ENCODE data around the gene LPP.

LPP gene

DNA sequence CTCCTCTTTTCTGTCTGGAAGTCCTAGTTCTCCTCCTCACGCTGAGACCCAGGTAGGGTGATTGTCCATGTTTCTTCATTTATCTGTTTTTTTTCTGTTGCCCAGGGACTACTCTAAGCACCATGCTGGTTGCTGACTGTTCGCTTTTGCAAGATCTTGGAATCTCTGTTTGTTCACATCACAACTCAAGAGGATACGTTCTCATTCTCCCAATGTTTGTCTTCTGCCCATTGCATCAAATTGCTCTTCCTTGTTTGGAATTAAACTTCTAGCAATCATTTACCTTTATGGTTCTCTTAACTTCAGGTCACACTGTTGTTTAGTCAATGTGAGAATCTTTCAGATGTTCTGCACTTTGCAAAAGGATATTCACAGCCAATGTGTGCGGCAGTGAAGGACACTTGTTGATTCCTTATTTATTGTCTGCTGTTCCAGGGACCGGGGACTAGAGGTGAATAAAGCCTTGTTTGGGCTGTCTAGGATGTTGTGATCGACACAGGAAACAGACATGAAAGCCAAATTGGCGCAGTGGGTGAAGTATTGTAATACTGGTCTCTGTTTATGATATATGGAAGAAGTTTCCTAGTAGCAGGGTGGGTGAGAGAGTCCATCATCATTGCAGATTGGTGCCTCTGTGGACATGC, 24.5 kb downstream of the LPP start:
- ChIA-PET CTCF (no interaction called here), POLR2A (no interaction called here)
- no peak for DNase-seq (ENCODE audit: extremely low spot score)
- TF ChIP-seq, protein P1, sequence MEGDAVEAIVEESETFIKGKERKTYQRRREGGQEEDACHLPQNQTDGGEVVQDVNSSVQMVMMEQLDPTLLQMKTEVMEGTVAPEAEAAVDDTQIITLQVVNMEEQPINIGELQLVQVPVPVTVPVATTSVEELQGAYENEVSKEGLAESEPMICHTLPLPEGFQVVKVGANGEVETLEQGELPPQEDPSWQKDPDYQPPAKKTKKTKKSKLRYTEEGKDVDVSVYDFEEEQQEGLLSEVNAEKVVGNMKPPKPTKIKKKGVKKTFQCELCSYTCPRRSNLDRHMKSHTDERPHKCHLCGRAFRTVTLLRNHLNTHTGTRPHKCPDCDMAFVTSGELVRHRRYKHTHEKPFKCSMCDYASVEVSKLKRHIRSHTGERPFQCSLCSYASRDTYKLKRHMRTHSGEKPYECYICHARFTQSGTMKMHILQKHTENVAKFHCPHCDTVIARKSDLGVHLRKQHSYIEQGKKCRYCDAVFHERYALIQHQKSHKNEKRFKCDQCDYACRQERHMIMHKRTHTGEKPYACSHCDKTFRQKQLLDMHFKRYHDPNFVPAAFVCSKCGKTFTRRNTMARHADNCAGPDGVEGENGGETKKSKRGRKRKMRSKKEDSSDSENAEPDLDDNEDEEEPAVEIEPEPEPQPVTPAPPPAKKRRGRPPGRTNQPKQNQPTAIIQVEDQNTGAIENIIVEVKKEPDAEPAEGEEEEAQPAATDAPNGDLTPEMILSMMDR (IDR thresholded peaks at IDR 0.05; ENCODE audit: control extremely low read depth, extremely low read depth, low read depth, missing control alignments), result no peak

DNA sequence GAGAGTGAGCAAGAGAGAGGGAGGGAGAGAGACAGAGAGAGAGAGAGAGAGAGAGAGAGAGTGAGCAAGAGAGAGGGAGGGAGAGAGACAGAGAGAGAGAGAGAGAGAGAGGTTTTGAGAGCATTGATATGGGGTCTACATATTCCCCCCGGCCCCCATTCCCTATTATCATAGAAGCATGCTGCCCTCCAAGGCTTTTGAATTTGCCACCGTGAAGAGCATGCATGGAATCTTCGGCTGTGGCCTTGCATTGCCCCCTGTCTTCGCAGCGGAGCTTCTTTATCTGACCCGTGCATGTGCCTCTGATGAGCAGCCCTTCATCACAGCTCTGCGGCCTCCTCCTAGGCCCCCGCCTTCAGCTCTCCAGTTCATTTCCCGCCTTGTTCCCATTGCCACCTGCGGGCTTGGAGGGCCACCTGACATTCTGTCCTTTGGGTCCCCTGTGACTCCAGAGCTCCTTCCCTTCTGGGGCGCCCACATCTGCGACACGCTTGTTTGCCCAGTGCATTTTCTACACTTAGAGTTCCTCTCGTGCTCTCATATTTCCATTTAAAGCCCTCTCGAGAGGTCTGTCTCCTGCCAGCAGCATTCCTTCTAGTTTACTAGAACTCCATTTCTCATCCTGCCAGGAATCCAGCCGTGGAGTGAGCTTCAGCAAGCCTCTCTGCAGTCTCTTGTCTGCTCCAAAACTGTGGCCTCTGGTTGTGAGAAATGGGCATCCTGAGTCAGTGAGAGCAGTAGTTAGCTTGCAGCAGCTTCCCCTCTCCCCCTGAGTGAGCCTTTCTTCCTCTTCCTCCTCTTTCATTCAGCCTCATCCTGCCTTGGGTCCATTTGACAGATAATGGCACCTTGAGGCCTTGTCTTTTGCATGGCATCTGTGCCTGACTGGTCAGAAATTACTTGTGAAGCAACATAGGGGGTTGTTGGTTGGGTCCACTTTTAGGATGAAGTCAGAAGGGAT, 25.3 kb downstream of the LPP start:
- POLR2A ChIA-PET, result no interaction called here

DNA sequence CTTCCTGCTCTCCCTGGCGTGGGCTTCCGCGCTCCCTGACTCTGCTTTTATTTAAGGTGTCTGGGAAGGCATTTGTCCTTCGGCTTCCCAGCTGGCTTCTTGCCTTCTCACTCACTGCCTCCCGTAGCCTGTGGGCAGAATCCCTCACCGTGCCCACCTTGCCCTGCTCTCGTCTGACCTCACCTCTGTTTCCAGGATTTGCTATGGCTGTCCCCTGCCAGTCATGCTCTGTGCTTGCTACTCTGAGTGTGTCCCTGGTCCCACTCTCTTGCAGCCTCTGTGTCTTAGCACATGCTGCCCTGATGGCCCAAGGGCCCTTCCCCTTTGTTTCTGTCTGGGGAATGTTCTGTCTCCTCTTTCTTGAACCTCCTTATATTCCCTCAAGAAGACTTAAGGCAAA, 26.2 kb downstream of the LPP start:
- CTCF ChIA-PET, result no interaction called here
- no peak for DNase-seq (ENCODE audit: extremely low spot score)
- POLR2A ChIA-PET, result no interaction called here
- TF ChIP-seq, protein P1 (IDR thresholded peaks at IDR 0.05; ENCODE audit: control extremely low read depth, extremely low read depth, low read depth, missing control alignments), result no peak

More for the DNA sequence above, 25.3 kb downstream of the LPP start:
- no peak for DNase-seq (ENCODE audit: extremely low spot score)
- CTCF ChIA-PET, result no interaction called here
- TF ChIP-seq, protein P1 (IDR thresholded peaks at IDR 0.05; ENCODE audit: control extremely low read depth, extremely low read depth, low read depth, missing control alignments), result no peak

DNA sequence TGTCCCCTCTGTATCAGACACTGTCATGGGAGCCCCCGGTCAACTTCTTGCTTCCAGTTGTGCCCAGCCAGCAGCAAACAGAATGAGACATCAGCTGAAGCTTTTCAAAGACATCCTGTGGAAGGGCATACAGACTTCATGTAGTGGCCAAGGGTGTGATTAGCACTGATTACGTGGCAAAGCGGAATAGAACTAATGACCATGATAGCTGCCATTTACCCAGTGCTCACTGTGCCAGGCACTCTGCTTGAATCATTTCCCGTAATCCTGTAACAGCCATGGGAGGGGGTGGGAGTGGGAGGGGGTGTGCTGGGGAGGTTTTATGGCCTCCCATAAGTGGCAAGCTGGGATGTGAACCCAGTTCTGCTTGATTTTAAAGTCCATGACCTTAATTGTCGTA, 29.5 kb downstream of the LPP start:
- DNase-seq (ENCODE audit: extremely low spot score), result no peak

DNA sequence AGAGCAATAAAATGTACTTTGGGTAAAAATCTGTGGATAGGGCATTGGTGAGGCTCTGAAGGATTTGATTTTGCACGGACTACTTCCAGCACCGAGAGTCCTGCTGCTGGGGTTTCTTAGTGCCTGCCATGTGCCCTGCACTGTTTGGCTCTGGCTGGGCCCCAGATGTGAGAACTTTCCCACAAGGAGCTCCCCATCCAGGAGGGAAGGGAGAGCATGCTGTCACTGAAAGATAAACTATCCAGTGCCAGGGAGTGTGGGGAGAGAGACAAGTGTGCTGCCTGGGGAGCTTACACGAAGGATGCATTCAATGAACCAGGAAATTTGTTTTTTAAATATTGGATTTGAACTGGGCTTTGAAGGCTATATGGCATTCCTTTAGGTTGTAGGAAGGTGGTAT, 30.2 kb downstream of the LPP start:
- DNase-seq (ENCODE audit: extremely low spot score), result no peak
- CTCF ChIA-PET, result no interaction called here
- POLR2A ChIA-PET, result no interaction called here
- TF ChIP-seq, protein P1 (IDR thresholded peaks at IDR 0.05; ENCODE audit: control extremely low read depth, extremely low read depth, low read depth, missing control alignments), result no peak

More for the DNA sequence above, 29.5 kb downstream of the LPP start:
- ChIA-PET POLR2A (no interaction called here), CTCF (interaction anchor here (1.2 kb wide), 1 partner anchor 14 kb away, joined by 3 read pairs; no protein-coding TSS in a partner anchor)
- TF ChIP-seq, protein P1 (IDR thresholded peaks at IDR 0.05; ENCODE audit: control extremely low read depth, extremely low read depth, low read depth, missing control alignments), result no peak

DNA sequence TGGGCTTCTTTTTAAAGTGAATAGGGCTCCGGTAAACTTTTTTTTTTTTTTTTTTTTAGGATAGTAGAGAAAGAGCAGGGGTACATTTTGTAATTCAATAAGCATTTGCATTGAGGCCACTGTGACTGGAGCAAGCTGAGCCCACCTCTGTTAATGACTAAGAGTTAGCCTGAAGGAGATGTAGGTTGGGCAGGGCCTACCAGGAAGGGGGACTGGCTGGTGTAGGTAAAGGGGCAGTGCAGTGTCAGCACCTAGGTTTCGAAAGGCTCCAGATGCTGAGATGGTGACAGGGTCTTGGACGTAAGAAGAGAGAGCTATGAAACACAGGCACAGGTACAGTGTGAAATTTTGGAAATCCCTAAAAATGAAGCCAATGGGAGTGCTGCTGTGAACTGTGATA, 30.7 kb downstream of the LPP start:
- ChIA-PET POLR2A (no interaction called here), CTCF (no interaction called here)
- no peak for DNase-seq (ENCODE audit: extremely low spot score)
- TF ChIP-seq, protein P1 (IDR thresholded peaks at IDR 0.05; ENCODE audit: control extremely low read depth, extremely low read depth, low read depth, missing control alignments), result no peak
